Measurements from ENCODE around the gene LBP.

DNA sequence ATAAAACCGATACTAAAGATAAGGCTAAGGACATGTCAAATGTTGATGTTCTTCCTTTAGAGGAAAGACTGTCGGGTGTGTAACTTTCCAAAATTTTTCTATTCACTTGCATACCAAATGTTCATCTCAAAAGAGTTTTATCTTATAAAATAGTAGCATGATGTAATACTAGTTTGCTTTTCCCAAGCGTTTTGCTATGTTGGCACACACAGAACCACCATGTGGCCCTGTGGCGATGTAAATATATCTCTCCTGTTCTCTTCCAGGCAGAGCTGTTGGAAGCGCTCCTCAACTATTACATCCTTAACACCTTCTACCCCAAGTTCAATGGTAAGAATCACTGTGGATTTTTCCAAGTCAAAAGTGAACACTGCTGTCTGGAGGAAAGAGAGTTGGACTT, 26.5 kb downstream of the LBP start:
- TF ChIP-seq RCOR1 (conservative IDR thresholded peaks at IDR 0.05; ENCODE audit: low read depth, low read length) (no peak), SMC3 (IDR thresholded peaks at IDR 0.05; ENCODE audit: borderline replicate concordance, low read length) (no peak), NRF1 (conservative IDR thresholded peaks at IDR 0.05; ENCODE audit: low read depth, low read length) (no peak)
- TF ChIP-seq, protein P1, sequence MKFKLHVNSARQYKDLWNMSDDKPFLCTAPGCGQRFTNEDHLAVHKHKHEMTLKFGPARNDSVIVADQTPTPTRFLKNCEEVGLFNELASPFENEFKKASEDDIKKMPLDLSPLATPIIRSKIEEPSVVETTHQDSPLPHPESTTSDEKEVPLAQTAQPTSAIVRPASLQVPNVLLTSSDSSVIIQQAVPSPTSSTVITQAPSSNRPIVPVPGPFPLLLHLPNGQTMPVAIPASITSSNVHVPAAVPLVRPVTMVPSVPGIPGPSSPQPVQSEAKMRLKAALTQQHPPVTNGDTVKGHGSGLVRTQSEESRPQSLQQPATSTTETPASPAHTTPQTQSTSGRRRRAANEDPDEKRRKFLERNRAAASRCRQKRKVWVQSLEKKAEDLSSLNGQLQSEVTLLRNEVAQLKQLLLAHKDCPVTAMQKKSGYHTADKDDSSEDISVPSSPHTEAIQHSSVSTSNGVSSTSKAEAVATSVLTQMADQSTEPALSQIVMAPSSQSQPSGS (IDR thresholded peaks at IDR 0.05; ENCODE audit: low read length) = no peak

Measured in GM12878 (cell line).